Transverse colon (tissue), 3 donors: ENCODE data around the gene PDZD7.

Source experiments
- CTCF ChIP-seq, 5 experiments: fragments of 200-600 bp in 3 of 5; fragments of 450-650 bp in 2 of 5; sonication (generic) in 3 of 5; IDR thresholded peaks; 1 replicate in 2 of 5; 2 replicates in 3 of 5; pipeline ENCODE4 v1.5.1; 2016 to 2017; ENCODE audit warnings: antibody characterized with exemption in 5 of 5, inconsistent platforms in 3 of 5, mild to moderate bottlenecking in 2 of 5, moderate library complexity in 1 of 5
- POLR2A ChIP-seq: fragments of 450-650 bp; IDR thresholded peaks from one replicate; pipeline ENCODE4 v1.6.1; 2016; ENCODE audit warnings: antibody characterized with exemption, mild to moderate bottlenecking, moderate library complexity

DNA sequence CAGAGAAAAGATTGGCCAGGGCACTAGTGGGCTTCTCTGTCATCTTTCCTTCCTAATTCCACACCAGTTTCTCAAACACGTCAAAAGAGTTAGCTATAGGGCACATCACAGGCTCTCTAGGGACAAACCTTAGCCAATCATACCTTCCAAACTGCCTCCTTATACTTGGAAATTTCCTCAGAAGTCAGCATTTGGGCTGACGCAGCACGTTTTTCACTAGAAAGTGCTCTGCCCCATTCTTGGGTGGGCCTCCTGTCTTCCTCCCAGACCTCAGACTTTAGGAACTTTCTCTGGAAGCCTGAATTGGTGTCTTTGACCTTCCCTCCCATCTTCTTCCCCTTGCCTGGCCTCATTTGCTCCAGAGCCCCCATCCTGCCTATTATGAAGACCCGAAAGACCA lies 11.2 kb upstream of the PDZD7 start:
- TF ChIP-seq CTCF (IDR thresholded peaks at IDR 0.05) = no peak
- no peak for TF ChIP-seq POLR2A
